Measurements from ENCODE around the gene SNN. TPM values are rescaled to one million over a fixed set of nuclear protein-coding genes. Genes with fewer than 3 reads are reported as not detected.

The SNN gene
- total and polyA plus RNA-seq, 2 of the 8 experiments (the other 6 are each of a cell fraction or from before 2014, with no cell fraction given), result 37.4 to 66.9 TPM

- 95% methylated on average over 4 of the region's 4 CpGs; no CpG with 5 or more reads in 1 of the 2 experiments for WGBS, 2 experiments (ENCODE audit: extremely low coverage in 1 of 2, insufficient coverage in 1 of 2, insufficient read length in 1 of 2, insufficient replicate concordance in 2 of 2, low coverage in 1 of 2, low lambda C conversion rate in 2 of 2, missing lambda C conversion rate in 1 of 2)
- DNase-seq (ENCODE audit: low read depth in 1 of 2, low spot score in 2 of 2) (no peak), FAIRE-seq (no peak)
- no peak overlapping the region for H3K56ac ChIP-seq (replicated peaks; ENCODE audit: insufficient read length, low read depth, low read length)
- H2BK15ac ChIP-seq (ENCODE audit: low read length), result no peak overlapping the region
- H2BK20ac ChIP-seq (ENCODE audit: low read length), result no peak overlapping the region
- H3K27me3 ChIP-seq (replicated peaks in 1 of 4; ENCODE audit: control insufficient read depth in 3 of 4, extremely low read depth in 1 of 4, insufficient read depth in 3 of 4, low read length in 3 of 4), result no peaks in the 10 kb centered on the region
- H2BK5ac ChIP-seq (ENCODE audit: low read depth, low read length), result no peak overlapping the region
- no peak overlapping the region for H4K91ac ChIP-seq (replicated peaks; ENCODE audit: insufficient read length, low read length)
- H3K4me2 ChIP-seq (ENCODE audit: insufficient read depth in 1 of 2, low read depth in 2 of 2, low read length in 2 of 2), result no peak overlapping the region
- H3K79me2 ChIP-seq (ENCODE audit: control insufficient read depth in 1 of 2, insufficient read depth in 2 of 2, low read length in 2 of 2), result no peaks in the 10 kb centered on the region
- no peaks in the 10 kb centered on the region for H3K23me2 ChIP-seq (ENCODE audit: low read depth, low read length)
- H3K9me3 ChIP-seq (ENCODE audit: insufficient read depth in 2 of 2, low read depth in 1 of 2, low read length in 1 of 2), result no peaks in the 10 kb centered on the region
- no peaks in the 10 kb centered on the region for H3K79me1 ChIP-seq (ENCODE audit: low read depth, low read length)
- POLR2A ChIA-PET (ENCODE audit: partially characterized antibody), result interaction anchor here (3.0 kb wide), 1 partner anchor 12 kb away, joined by 15 read pairs; no protein-coding TSS in a partner anchor
- no peak for TF ChIP-seq NRF1 (IDR thresholded peaks at IDR 0.05; ENCODE audit: low read depth, low read length)
- no peak for TF ChIP-seq MAFK (IDR thresholded peaks at IDR 0.05; ENCODE audit: low read depth, low read length)
- TF ChIP-seq SAP30 (IDR thresholded peaks at IDR 0.05; ENCODE audit: insufficient read depth, insufficient replicate concordance, low read length), result no peak
- no peak for TF ChIP-seq TBP (IDR thresholded peaks at IDR 0.05; ENCODE audit: low read depth, low read length)
- no peak for TF ChIP-seq JUN (IDR thresholded peaks at IDR 0.05; ENCODE audit: low read depth, low read length)
- H3K23ac ChIP-seq (ENCODE audit: insufficient read length), result no peak overlapping the region
- no peak overlapping the region for H2AFZ ChIP-seq (ENCODE audit: low read length)
- H4K20me1 ChIP-seq (replicated peaks in 1 of 2; ENCODE audit: control insufficient read depth in 1 of 2, insufficient read depth in 2 of 2, low read length in 2 of 2), result no peaks in the 10 kb centered on the region
- no peak overlapping the region for H2BK120ac ChIP-seq (replicated peaks; ENCODE audit: low read depth, low read length)
- CTCF ChIA-PET (ENCODE audit: partially characterized antibody), result no interaction called here
- H3K9ac ChIP-seq (replicated peaks in 1 of 4; ENCODE audit: extremely low read depth in 1 of 4, low read depth in 3 of 4, low read length in 3 of 4), result no peak overlapping the region
- no peak overlapping the region for H3K4ac ChIP-seq (replicated peaks; ENCODE audit: insufficient read length, low read depth, low read length)
- no peak overlapping the region for H3K18ac ChIP-seq (ENCODE audit: extremely low read depth, low read length)
- H3K27ac ChIP-seq (ENCODE audit: low read depth, low read length), result no peak overlapping the region
- no peaks in the 10 kb centered on the region for H3K36me3 ChIP-seq (ENCODE audit: control insufficient read depth in 2 of 4, insufficient read depth in 4 of 4, low read length in 3 of 4)
- H3K14ac ChIP-seq (ENCODE audit: insufficient read length), result no peak overlapping the region
- no peak overlapping the region for H2BK12ac ChIP-seq (ENCODE audit: low read depth, low read length)
- no peak overlapping the region for H3K4me3 ChIP-seq (ENCODE audit: extremely low read depth in 1 of 4, insufficient read depth in 2 of 4, low read depth in 3 of 4, low read length in 4 of 4)
- no peak overlapping the region for H4K8ac ChIP-seq (ENCODE audit: extremely low read depth, insufficient read depth, low read length)
- H2AK5ac ChIP-seq (ENCODE audit: low read depth, low read length), result no peak overlapping the region
- no peak overlapping the region for H4K5ac ChIP-seq (ENCODE audit: insufficient read length, low read depth, low read length)
- peaks cover 0 to 3% (median under 1%) of the 10 kb centered on the region in 4 experiments; a peak in 3 of 7 replicates for H3K4me1 ChIP-seq (replicated peaks in 1 of 4; ENCODE audit: control insufficient read depth in 3 of 4, insufficient read depth in 4 of 4, low read length in 3 of 4)
Observed at GRCh38 chr16:11624205-11624604, 44.0 kb upstream of the SNN start.
